ENCODE measurements around the gene OLAH. TPM values are rescaled to one million over a fixed set of nuclear protein-coding genes. Genes with fewer than 3 reads are reported as not detected.

The OLAH gene
- total RNA-seq, 4 donors from 2014 or later, result 1.1 to 4.7 (median 4.0) TPM; not detected in 1

DNA sequence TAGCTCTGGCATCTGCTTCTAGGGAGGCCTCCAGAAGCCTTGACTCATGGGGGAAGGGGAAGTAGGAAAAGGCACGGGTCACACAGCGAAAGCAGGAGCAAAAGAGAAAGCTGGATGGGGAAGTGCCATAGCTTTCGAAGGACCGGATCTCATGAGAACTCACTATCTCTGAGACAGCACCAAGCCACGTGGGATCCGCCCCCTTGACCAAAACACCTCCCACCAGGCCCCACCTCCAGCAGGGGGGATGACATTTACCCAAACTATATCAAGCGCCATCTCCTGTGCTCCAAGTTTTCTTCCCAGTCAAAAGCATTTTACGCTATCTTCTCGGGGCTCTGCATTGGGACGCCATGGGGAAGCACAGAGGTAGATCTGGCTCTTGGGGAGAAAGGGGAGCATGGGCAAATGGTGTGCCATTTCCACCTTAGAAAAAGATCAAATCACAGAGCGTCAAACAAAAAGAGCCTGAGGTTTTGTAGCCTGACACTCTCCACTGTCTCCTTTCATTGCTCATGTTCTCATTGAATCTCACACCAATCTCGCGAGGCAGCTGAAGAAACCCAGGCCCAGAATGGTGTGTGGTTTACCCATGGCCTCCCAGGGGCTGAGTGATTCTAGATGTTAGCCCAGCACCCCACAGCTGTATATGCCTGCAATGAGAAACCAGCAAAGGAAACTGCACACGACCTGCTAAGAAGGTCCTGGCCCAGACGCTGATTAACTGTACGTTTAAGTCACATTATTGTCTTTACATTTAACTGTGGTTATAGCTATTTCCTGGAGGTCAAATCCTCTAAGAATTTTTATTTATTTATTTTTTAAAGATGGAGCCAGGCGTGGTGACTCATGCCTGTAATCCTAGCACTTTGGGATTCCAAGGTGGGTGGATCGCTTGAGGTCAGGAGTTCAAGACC lies 8.1 kb upstream of the OLAH start:
- TF ChIP-seq, protein P1, sequence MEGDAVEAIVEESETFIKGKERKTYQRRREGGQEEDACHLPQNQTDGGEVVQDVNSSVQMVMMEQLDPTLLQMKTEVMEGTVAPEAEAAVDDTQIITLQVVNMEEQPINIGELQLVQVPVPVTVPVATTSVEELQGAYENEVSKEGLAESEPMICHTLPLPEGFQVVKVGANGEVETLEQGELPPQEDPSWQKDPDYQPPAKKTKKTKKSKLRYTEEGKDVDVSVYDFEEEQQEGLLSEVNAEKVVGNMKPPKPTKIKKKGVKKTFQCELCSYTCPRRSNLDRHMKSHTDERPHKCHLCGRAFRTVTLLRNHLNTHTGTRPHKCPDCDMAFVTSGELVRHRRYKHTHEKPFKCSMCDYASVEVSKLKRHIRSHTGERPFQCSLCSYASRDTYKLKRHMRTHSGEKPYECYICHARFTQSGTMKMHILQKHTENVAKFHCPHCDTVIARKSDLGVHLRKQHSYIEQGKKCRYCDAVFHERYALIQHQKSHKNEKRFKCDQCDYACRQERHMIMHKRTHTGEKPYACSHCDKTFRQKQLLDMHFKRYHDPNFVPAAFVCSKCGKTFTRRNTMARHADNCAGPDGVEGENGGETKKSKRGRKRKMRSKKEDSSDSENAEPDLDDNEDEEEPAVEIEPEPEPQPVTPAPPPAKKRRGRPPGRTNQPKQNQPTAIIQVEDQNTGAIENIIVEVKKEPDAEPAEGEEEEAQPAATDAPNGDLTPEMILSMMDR (IDR thresholded peaks at IDR 0.05), result no peak
- ATAC-seq (ENCODE audit: low FRiP score), result no peak
- no peak for DNase-seq (ENCODE audit: low spot score)

GRCh38 chr10:15037691-15038090 lies 6.1 kb upstream of the OLAH start:
- TF ChIP-seq, protein P1 (IDR thresholded peaks at IDR 0.05), result no peak
- DNase-seq (ENCODE audit: low spot score), result no peak

DNA sequence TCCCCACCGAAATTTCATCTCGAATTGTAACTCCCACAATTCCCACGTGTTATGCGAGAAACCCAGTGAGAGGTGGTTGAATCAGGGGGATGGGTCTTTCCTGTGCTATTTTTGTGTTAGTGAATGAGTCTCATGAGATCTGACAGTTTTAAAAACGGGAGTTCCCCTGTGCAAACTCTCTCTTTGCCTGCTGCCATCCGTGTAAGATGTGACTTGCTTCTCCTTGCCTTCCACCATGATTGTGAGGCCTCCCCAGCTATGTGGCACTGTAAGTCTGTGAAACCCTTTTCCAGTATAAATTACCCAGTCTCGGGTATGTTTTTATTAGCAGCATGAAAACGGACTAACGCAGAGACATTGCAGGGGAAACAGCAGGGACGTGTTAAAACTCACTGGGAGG lies 5.3 kb upstream of the OLAH start:
- no peak for ATAC-seq (ENCODE audit: low FRiP score)
- TF ChIP-seq, protein P1 (IDR thresholded peaks at IDR 0.05), result no peak
- no peak for DNase-seq (ENCODE audit: low spot score)

More at GRCh38 chr10:15037691-15038090, 6.1 kb upstream of the OLAH start:
- no peak for ATAC-seq (ENCODE audit: low FRiP score)

DNA sequence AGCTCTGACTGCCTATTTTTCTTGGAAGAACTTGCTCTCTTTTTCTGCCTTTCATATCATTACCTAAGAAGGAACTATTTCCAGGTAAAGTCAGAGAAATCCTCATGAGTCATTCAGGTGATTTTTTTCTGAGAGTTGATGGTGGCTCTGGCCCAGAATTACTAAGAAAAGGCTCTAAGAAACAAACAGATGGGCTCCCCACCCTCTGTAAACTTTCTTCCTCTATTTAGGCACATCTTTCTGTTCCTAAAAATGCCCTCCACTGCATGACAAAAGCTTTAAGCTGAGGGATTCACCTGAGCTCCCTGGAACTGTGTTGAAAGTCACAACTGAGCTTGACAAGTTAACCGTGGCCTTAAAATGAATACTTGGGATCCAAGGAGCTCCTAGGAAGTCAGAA lies 1.6 kb downstream of the OLAH start:
- DNase-seq (ENCODE audit: low spot score), result no peak
- ATAC-seq (ENCODE audit: low FRiP score), result no peak
- TF ChIP-seq, protein P1 (IDR thresholded peaks at IDR 0.05), result no peak

GRCh38 chr10:15046626-15047025 lies 2.9 kb downstream of the OLAH start:
- TF ChIP-seq, protein P1 (IDR thresholded peaks at IDR 0.05), result no peak
- DNase-seq (ENCODE audit: low spot score), result no peak
- ATAC-seq (ENCODE audit: low FRiP score), result no peak

DNA sequence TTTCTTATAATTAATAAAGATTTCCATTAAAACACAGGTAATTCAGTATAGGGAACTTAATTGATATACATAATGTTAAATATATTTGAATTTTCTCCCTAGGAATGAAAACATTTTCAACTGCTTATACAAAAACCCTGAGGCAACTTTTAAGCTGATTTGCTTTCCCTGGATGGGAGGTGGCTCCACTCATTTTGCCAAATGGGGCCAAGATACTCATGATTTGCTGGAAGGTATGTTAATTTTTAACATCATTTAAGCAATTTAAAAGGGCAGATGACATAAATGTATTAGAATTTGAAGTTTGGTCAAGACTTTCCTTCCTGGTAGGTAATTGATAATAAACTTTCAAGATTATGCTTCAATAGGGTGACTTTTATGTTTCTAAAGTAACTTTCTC lies 5.8 kb downstream of the OLAH start:
- no peak for DNase-seq (ENCODE audit: low spot score)
- TF ChIP-seq, protein P1 (IDR thresholded peaks at IDR 0.05), result no peak
- no peak for ATAC-seq (ENCODE audit: low FRiP score)

DNA sequence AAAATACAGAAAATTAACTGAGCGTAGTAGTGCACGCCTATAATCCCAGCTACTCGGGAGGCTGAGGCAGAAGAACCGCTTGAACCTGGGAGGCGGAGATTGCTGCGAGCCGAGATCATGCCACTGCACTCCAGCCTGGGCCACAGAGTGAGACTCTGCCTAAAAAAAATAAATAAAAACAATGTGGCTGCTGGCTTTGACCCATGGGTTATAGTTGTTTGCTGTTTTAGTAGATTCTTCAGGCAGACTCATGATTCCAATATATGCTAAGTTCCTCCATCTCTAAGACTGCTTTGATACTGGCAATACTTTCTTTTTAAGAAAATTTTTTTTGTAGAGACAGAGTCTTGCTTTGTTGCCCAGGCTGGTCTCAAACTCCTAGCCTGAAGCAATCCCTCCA lies 8.4 kb downstream of the OLAH start:
- DNase-seq (ENCODE audit: low spot score), result no peak
- ATAC-seq (ENCODE audit: low FRiP score), result no peak
- TF ChIP-seq, protein P1 (IDR thresholded peaks at IDR 0.05), result no peak

All from omental fat pad (tissue), 4 donors.